ENCODE measurements around the gene COG1.

COG1 gene

GRCh38 chr17:73224663-73225305, 31.9 kb downstream of the COG1 start:
- no peak for DNase-seq (ENCODE audit: extremely low read depth in 1 of 2, low read depth in 1 of 2)

DNA sequence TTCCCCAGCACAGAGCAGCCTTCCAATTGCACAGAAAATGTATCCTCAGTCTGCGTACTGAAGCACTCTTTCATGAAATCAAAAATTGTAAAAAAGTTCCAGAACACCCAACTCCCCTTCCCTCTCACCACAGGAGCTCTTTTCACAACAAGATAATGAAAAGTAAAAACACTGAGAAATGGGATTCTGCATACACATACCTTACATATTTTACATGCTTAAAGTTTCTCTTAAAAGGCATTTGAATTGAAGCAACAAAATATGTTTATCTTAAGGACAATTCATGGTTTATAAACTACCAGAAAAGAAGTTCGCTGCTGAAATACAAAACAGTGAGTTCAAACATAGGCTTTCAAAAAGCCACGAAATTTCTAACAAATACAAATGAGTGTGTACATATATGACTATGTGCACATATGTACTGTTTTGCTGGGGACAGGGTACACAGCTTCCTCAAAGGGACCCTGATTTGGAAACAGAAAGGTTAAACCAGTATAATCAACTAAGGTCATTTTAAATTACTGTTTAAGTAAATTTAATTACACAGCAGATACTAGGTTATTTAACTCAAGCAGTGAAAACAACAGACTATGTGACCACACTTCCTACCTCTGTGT, 33.8 kb downstream of the COG1 start:
- DNase-seq (ENCODE audit: extremely low read depth in 1 of 2, low read depth in 1 of 2) = no peak

GRCh38 chr17:73227379-73227778, 34.5 kb downstream of the COG1 start:
- DNase-seq (ENCODE audit: extremely low read depth in 1 of 2, low read depth in 1 of 2) = no peak

- no peak for DNase-seq (ENCODE audit: extremely low read depth in 1 of 2, low read depth in 1 of 2)
Measured at GRCh38 chr17:73227944-73228343, 35.1 kb downstream of the COG1 start.

- DNase-seq (ENCODE audit: extremely low read depth in 1 of 2, low read depth in 1 of 2) = peak in 1 of 2 donors; percentile 25
Measured at GRCh38 chr17:73228748-73229236, 35.9 kb downstream of the COG1 start.

DNA sequence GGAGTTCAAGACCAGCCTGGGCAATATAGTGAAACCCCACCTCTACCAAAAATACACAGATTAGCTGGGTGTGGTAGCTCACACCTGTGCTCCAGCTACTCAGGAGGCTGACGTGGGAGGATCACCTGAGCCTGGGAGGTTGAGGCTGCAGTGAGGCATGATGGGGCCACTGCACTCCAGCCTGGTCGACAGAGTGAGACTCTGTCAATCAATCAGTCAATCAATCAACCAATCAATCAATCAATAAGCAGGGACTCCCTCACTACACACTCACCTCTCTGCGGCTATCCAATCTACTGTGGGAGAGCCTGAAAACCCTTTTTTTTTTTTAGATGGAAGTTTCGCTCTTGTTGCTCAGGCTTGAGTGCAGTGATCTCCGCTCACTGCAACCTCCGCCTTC, 37.2 kb downstream of the COG1 start:
- DNase-seq (ENCODE audit: extremely low read depth in 1 of 2, low read depth in 1 of 2) = no peak

- DNase-seq (ENCODE audit: extremely low read depth in 1 of 2, low read depth in 1 of 2) = no peak
Measured at GRCh38 chr17:73231395-73231794, 38.5 kb downstream of the COG1 start.

DNA sequence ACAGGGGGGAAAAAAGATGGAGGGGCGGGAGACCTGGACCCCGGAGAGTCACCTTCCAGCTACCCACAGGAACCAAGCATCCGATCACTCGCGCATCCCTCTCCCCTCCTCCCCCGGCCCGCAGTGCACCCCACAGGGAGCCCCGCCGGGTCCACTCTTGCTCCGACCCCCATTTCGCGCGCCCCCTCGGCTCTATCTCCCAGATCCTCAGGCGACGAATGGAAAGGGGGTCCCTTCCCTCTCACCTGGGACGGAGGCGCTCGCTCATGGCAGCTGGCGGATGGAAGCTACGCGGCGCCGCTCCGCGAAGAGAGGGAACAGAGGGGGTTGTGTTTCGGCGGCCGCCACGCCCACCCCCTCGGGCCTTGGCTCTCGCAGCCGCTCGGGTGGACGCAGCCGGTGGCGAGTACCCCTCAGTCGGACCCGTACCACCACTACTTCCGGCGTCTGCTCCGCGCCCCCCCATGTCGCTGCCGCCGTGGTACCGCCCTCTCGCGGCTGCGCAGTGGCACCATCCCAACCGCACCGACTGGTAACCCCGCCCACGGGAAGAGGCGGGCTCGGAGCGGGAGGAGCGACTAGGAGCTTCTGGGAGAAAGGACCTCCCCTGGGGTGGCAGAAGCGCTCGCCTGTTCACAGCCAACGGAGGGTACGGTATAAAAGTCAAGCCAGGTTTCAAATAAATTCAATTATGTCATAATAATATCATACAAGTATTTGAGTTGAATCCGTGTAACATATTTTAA, 39.2 kb downstream of the COG1 start:
- peak; percentile 93 to 95 for DNase-seq (ENCODE audit: extremely low read depth in 1 of 2, low read depth in 1 of 2)

DNA sequence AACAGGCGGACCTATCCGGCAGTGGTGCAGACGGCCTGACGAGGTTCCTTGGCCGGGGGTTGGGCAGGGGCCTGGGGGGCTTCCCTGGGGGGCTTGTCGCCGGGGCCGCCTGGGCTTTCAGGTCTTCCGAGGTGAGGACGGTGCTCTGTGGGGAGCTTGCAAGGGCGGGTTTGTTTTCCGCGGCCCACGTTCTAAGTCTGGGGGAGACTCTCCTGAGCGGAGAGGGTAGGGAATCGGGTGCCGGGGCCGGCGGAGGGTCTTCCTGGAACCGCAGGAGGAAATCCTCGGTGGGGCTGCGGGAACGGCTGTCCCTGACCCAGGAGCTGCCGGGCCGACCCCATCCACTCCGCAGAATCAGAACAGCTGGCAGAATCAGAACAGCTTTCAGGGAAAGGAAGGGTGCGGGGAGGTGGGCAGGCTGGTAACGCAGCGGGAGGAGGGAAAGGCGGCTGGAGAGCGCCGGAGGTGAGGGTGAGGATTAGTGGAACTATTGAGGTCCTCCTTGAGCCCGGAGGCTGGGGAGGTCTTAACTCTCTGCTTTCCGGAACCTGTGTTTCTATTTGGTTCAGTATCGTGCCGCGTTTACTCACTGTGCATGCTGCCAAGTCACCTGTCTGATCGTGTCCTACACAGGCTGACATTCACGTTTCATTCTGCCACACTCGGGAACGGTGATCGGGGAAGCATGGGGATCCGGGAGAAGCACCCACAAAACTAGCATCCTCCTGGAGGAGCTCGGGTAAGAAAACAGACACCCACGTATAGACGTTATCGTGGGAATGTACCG, 39.9 kb downstream of the COG1 start:
- DNase-seq (ENCODE audit: extremely low read depth in 1 of 2, low read depth in 1 of 2) = peak in 1 of 2 donors; percentile 3

DNA sequence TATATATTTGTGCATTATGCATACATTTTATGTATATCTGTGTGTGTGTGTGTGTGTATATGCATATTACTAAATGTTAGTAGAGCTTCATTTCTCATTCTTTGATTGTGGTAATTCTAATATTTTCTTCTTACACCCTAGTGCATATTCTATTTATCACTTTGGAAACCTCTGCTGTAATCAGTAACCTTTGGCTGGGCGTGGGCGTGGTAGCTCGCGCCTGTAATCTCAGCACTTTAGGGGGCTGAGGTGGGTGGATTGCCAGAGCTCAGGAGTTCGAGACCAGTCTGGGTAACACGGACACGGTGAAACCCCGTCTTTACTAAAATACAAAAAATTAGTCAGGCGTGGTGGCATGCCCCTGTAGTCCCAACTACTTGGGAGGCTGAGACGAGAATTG, 41.9 kb downstream of the COG1 start:
- no peak for DNase-seq (ENCODE audit: extremely low read depth in 1 of 2, low read depth in 1 of 2)

GRCh38 chr17:73237714-73238113, 44.9 kb downstream of the COG1 start:
- no peak for DNase-seq (ENCODE audit: extremely low read depth in 1 of 2, low read depth in 1 of 2)

DNA sequence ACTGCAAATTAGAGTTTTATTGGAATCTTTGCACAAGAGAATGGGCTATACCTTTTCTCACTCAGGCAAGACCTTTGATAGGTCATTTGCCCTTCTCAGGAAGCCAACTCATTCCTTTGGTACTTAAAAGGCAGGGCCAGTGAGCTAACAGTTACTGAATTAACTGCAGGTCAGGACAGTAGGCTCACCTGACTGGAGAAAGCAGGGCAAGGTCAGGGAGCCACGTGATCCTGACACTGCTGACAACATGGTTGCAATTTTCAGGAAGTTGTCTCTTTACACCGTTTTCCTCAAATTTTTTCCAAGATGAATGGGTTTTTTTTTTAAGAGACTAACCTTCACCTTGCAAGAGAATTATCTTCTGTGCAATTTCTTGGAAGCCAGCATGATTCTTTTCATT, 47.7 kb downstream of the COG1 start:
- DNase-seq (ENCODE audit: extremely low read depth in 1 of 2, low read depth in 1 of 2) = no peak

DNA sequence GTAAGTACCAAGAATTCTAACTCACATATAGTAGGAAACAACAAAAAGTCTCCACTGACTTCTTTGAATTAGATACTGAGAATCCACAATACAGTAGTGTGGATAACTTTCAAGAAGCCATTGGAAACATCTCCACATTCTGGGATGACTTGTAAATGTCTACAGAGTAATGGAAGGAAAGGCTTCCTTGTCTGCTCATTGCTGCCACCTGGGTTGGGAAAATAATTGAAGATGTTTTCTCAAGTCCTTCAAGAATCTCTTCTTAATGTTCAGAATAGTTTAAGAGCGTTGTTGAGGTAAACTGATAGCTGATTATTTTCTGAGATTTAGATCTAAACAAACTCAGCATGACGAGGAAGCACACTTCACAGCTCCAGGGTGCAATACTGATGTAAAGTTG, 54.9 kb downstream of the COG1 start:
- DNase-seq (ENCODE audit: extremely low read depth in 1 of 2, low read depth in 1 of 2) = no peak

DNA sequence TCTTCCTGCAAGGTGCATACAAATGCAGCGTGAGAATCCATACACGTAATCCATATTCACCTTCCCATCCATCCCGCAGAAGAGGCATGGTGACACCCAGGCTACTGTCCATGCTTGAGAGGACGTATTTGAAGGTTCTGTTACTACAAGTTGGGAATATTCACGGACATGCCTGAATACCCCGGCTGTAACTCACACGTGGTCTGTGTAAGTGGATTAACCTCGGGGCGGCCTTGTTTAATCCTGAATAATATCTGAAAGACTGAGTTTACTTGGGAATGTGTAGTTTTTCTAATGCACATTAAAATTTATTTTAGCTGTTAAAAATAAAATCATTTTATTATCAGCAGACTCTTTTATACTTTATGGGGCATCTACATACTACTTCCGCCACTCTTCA, 55.7 kb downstream of the COG1 start:
- no peak for DNase-seq (ENCODE audit: extremely low read depth in 1 of 2, low read depth in 1 of 2)

DNA sequence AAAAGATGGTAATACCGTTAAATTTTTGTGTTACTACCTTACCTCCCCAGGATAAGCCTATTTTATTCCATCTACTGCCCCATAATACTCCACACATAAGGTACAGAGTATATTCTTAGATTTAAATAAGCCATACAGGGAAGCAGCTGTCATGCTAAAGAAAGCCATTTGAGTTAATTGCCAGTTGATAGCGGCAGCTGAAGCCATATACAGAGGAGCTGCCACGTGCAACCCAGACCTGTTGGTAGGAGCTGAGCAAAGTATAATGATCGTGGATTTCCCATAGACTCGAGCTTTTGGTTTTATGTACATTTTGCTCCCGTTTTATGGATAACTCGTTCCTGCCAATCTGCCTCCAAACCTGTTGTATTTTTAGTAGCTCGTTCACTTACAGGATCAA, 56.8 kb downstream of the COG1 start:
- no peak for DNase-seq (ENCODE audit: extremely low read depth in 1 of 2, low read depth in 1 of 2)

GRCh38 chr17:73250851-73251640, 58.2 kb downstream of the COG1 start:
- no peak for DNase-seq (ENCODE audit: extremely low read depth in 1 of 2, low read depth in 1 of 2)

GRCh38 chr17:73251871-73252270, 59.0 kb downstream of the COG1 start:
- DNase-seq (ENCODE audit: extremely low read depth in 1 of 2, low read depth in 1 of 2) = no peak

DNA sequence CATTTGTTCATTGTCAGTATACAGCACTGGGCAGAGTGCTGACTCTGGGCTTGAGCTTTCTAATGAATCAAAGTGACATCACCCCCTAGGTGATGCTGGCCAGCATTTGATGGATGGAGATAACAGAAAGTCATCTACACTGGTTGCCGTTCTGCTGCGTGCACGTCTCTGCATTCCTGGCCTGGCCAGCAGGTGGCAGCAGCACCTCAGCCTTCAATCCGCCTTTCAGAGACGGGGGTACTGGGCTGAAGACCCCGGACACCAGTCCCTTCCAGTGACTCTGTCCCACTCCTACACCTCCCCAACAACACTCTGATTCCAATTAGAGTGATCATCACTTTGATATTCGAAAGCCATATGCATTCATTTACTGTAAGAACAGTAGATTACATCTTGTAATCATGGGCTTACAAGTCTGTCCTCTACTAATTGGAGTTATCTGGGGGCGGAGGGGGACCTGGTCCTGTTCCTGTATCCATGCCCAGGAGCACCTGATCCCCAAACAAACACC, 62.9 kb downstream of the COG1 start:
- DNase-seq (ENCODE audit: extremely low read depth in 1 of 2, low read depth in 1 of 2) = peak; percentile 9 to 23

GRCh38 chr17:73256220-73256619, 63.4 kb downstream of the COG1 start:
- no peak for DNase-seq (ENCODE audit: extremely low read depth in 1 of 2, low read depth in 1 of 2)

DNA sequence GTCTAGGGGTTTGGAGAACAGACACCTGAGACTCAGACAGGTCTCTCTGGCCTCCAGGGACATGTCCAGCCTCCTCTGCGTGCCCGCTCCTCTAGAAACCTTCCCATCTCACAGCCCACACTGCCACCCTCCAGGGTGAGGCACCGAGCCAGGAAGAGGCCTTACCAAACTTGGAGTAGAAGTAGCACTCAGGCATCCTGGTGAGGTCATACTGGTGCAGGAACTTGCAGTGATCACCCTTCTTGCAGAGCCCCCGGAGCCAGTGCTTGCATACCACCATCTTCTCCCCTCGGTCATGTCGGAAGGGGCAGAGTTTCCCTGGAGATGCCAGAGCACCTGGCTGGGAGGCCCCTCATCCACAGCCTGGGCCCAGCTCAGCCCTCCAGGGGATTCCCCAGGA, 64.7 kb downstream of the COG1 start:
- no peak for DNase-seq (ENCODE audit: extremely low read depth in 1 of 2, low read depth in 1 of 2)

All from stimulated activated CD8-positive, alpha-beta memory T cell treated with anti-CD3 and anti-CD28 coated beads, Interleukin-7, amount 100 ng/mL, for 48 hours (primary cell).